Measurements from ENCODE around the gene ZGPAT.
A peak's percentile ranks its signal among the peaks of the same experiment; 100 is the strongest.

ZGPAT gene

DNA sequence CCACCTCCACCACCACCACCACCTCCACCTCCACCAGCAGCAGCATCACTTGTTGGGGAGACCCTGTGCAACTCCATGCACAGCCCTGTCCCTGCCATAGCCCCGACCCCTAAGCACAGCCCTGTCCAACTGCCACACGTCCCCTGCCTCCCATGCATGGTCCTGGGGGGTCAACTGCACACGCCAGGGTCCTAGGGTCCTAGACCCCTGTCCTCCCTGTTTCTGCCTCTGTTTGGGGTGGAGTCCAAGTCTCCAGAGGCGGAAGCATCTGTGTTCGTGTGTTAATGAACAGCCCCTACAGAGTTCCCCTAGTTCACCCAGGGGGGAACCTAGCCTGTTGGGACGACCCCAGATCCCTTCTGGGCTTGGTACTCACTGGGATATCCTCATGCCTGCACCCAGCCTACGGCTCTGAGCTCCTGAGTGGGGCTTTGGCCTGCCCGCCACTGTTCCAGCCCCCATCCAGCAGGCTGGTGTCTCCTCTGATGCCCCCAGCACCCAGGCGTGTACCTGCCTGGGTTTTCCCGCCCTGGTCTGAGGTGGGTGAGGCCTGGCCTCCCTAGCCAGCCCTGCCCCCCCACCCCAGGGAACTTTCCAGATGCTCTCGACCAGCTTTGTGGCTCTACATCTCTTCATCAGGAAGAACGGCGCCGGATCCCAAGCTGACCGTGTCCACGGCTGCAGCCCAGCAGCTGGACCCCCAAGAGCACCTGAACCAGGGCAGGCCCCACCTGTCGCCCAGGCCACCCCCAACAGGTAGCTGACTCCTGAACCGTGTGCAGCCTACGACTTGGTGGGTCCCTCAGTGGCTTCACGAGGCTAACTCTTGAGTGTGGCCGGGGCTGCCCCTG is 13.9 kb upstream of the ZGPAT start:
- no peak for DNase-seq

DNA sequence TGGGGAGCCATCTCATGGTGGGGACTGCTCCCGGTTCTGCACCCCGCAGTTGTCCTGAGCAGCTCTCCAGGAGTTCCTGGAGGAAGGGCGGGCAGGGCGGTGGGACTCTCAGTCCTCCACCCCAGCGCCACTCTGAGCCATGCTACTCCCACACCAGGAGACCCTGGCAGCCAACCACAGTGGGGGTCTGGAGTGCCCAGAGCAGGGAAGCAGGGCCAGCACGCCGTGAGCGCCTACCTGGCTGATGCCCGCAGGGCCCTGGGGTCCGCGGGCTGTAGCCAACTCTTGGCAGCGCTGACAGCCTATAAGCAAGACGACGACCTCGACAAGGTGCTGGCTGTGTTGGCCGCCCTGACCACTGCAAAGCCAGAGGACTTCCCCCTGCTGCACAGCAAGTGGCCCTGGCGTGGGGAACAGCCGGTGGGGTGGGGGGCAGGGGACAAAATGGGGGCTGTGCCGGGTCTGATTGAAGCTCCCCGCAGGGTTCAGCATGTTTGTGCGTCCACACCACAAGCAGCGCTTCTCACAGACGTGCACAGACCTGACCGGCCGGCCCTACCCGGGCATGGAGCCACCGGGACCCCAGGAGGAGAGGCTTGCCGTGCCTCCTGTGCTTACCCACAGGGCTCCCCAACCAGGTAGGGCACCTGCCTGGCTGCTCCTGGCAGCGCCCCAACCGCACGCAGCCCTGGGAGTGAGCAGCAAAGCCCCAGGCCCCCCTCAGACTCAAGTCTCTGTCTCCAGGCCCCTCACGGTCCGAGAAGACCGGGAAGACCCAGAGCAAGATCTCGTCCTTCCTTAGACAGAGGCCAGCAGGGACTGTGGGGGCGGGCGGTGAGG is 13.0 kb upstream of the ZGPAT start:
- DNase-seq = no peak

GRCh38 chr20:63695424-63696305 is 12.2 kb upstream of the ZGPAT start:
- no peak for DNase-seq

DNA sequence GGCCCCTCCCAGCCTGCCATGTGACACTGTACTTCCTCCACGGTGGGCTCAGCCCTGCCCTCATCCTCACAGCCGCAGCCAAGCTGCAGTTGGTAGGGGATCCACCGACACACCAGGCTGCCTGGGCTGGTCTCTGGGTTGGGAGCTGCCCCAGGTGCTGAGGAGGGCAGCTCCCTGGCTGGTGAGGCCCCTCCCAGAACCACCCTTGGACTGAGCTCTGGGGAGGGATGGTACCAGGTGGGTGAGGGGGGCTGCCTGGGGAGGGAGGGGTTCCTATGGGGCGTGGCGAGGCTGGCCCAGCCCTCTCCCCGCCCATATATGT is 11.6 kb upstream of the ZGPAT start:
- DNase-seq = peak; percentile 16

DNA sequence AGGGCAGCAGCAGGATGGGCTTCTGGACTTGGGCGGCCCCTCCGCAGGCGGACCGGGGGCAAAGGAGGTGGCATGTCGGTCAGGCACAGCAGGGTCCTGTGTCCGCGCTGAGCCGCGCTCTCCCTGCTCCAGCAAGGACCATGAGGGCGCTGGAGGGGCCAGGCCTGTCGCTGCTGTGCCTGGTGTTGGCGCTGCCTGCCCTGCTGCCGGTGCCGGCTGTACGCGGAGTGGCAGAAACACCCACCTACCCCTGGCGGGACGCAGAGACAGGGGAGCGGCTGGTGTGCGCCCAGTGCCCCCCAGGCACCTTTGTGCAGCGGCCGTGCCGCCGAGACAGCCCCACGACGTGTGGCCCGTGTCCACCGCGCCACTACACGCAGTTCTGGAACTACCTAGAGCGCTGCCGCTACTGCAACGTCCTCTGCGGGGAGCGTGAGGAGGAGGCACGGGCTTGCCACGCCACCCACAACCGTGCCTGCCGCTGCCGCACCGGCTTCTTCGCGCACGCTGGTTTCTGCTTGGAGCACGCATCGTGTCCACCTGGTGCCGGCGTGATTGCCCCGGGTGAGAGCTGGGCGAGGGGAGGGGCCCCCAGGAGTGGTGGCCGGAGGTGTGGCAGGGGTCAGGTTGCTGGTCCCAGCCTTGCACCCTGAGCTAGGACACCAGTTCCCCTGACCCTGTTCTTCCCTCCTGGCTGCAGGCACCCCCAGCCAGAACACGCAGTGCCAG is 11.0 kb upstream of the ZGPAT start, which contains the start of gene TNFRSF6B:
Gene TNFRSF6B (plus strand): TSS at position 25 of the 729 bp plus-strand sequence. CDS start 116 bp downstream, at position 141.
- no peak for DNase-seq

DNA sequence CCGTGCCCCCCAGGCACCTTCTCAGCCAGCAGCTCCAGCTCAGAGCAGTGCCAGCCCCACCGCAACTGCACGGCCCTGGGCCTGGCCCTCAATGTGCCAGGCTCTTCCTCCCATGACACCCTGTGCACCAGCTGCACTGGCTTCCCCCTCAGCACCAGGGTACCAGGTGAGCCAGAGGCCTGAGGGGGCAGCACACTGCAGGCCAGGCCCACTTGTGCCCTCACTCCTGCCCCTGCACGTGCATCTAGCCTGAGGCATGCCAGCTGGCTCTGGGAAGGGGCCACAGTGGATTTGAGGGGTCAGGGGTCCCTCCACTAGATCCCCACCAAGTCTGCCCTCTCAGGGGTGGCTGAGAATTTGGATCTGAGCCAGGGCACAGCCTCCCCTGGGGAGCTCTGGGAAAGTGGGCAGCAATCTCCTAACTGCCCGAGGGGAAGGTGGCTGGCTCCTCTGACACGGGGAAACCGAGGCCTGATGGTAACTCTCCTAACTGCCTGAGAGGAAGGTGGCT is 10.4 kb upstream of the ZGPAT start:
- no peak for DNase-seq

DNA sequence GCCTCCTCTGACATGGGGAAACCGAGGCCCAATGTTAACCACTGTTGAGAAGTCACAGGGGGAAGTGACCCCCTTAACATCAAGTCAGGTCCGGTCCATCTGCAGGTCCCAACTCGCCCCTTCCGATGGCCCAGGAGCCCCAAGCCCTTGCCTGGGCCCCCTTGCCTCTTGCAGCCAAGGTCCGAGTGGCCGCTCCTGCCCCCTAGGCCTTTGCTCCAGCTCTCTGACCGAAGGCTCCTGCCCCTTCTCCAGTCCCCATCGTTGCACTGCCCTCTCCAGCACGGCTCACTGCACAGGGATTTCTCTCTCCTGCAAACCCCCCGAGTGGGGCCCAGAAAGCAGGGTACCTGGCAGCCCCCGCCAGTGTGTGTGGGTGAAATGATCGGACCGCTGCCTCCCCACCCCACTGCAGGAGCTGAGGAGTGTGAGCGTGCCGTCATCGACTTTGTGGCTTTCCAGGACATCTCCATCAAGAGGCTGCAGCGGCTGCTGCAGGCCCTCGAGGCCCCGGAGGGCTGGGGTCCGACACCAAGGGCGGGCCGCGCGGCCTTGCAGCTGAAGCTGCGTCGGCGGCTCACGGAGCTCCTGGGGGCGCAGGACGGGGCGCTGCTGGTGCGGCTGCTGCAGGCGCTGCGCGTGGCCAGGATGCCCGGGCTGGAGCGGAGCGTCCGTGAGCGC is 9.8 kb upstream of the ZGPAT start:
- no peak for DNase-seq

DNA sequence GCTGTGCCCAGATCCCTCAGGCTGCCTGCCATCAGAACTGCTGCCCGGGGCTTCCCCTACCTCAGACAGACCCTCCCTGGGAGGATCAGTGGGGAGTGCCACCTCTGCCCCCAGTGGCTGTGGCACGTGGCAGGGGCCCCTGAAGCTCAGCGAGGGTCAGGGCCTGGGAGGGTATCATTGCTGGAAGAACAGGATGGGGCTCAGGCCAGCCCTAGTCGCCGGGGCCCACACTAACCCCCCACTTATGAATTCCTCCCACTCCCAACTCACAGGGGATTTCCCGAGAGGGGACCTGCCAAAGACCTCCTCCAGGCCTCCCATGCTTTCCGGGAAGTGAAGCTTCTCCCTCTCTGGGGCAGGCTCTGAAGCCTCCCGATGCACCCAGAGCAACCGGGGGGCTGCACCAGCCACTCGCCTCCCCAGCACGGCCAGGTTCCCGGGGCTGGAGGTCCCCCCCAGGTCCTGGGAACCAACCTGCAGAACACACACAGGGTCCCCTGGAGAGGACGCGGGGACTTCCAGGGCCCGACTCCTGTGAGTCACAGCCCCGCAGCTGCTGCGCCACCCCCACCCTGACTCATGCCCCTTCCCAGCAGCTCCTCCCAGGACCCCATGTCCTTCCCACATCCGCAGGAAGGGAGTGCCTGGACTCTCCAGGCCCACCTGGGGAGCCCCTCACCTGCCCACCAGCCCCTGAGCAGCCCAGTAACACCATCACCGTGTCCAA is 8.9 kb upstream of the ZGPAT start:
- peak; percentile 87 for DNase-seq

- no peak for DNase-seq
These were observed 8.2 kb upstream of the ZGPAT start for GRCh38 chr20:63699466-63700198.

- no peak for DNase-seq
These were observed 7.4 kb upstream of the ZGPAT start for GRCh38 chr20:63700199-63701050.

DNA sequence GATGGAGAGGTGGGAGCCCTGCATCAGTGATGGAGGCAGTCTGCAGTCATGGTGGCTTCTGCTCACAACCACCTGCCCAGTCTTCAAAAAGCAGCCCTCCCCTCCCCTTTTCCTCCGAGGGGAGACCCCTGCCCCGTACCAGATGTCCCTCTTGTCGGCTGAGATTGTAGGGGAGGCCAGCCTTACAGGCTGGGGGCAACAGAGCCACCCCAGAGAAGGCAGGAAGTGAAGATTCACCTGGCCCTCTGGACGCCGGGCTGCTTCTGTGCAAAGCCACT is 6.8 kb upstream of the ZGPAT start:
- no peak for DNase-seq

- no peak for DNase-seq
These were observed 6.4 kb upstream of the ZGPAT start for GRCh38 chr20:63701329-63702035.

DNA sequence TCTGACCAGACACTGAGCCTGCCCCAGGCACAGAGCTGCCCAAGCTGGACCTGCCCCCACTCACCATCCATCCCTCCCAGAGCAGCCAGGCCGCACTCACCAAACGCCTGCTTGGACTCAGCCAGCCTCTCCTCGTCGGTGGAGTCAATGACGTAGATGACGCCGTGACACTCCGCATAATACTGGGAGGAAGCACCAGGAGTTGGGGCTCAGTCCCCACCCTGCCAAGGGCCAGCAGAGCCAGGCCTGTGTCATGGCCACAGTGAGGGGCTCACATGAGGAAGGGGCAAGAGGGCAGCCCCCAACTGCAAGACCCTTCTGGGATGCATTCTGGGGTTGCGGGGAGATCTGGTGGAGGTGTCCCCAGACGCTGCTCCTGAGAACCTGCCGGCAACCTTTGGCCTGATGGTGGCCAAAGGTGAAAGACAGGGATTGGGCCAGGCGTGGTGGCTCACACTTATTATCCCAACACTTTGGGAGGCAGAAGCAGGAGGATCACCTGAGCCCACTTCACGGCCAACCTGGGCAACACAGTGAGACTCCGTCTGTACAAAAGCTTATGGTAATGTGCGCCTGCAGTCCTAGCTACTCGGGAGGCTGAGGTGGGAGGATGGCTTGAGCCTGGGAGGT is 5.7 kb upstream of the ZGPAT start:
- DNase-seq = no peak

- no peak for DNase-seq
These were observed 4.9 kb upstream of the ZGPAT start for GRCh38 chr20:63702751-63703470.

GRCh38 chr20:63703471-63703975 is 4.3 kb upstream of the ZGPAT start:
- DNase-seq = no peak

DNA sequence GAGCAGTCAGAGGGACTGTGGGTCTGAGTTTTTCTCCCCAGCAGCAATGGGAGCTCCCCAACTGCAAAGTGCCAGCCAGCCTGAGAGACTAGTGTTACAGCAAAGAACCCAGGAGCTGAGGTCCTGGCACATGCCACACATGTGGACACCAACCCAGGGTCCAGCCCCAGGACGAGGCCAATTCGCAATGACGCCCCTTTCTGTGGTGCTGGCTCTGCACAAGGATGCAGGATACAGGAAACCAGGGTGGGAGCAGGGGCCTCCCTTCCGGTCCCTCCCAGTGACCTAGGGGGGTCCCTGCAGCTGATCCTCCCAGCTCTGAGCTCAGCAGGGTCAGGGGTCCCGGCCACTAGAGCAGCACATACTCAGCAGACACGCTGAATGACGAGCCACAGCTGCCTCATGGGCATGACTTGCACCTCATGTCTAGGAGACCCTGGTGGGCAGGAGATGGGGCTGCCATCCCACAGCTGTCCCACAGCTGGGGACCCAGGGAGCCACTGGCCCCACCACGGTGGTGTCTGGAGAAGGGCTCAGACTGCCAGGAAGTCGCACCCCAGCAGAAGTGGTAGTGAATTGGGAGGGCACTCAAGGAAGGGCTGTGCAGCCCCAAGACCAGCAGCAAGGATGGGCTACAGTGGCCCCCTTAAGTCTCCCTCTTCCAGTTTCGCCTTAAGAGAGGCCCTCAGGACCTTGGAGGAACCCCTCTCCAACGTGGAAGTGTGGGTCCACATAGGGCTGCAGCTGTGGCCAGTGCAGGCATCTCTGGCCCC is 3.7 kb upstream of the ZGPAT start:
- no peak for DNase-seq

GRCh38 chr20:63704749-63705117 is 3.1 kb upstream of the ZGPAT start:
- no peak for DNase-seq

All from fibroblast of upper back skin (primary cell).